ENCODE measurements around the gene SRMS. TPM values are rescaled to one million over a fixed set of nuclear protein-coding genes. Genes with fewer than 3 reads are reported as not detected.

The SRMS gene
- polyA plus RNA-seq, 1 donor from 2014 or later = not detected

GRCh38 chr20:63570281-63571086 lies 22.9 kb upstream of the SRMS start:
- H3K9me2 ChIP-seq (ENCODE audit: insufficient read depth, low read length) = no peaks in the 10 kb centered on the region
- H3K79me2 ChIP-seq (replicated peaks; ENCODE audit: insufficient read depth, low read length) = no peaks in the 10 kb centered on the region
- H3K9ac ChIP-seq (ENCODE audit: low read length) = no peak overlapping the region
- no peaks in the 10 kb centered on the region for H3K36me3 ChIP-seq (ENCODE audit: insufficient read depth, low read length)
- no peak overlapping the region for H3K4me2 ChIP-seq (ENCODE audit: low read length)
- H3K9me3 ChIP-seq (ENCODE audit: low read length) = no peaks in the 10 kb centered on the region
- H3K27me3 ChIP-seq (ENCODE audit: insufficient read depth, low read depth, low read length) = no peaks in the 10 kb centered on the region
- TF ChIP-seq SMC3 (conservative IDR thresholded peaks at IDR 0.05; ENCODE audit: poor library complexity) (no peak), EZH2 (IDR thresholded peaks at IDR 0.05; ENCODE audit: borderline replicate concordance, insufficient read depth, low read length, poor library complexity, severe bottlenecking) (no peak), EP300 (conservative IDR thresholded peaks at IDR 0.05; ENCODE audit: poor library complexity, severe bottlenecking) (no peak), CTCF (IDR thresholded peaks at IDR 0.05; ENCODE audit: poor library complexity, severe bottlenecking) (no peak)
- no peak overlapping the region for H3K4me3 ChIP-seq (ENCODE audit: low read length)
- H4K20me1 ChIP-seq (ENCODE audit: insufficient read depth) = no peaks in the 10 kb centered on the region
- H3K27ac ChIP-seq (ENCODE audit: low read length) = no peak overlapping the region
- no peak overlapping the region for H2AFZ ChIP-seq (ENCODE audit: low read depth, low read length)
- no peaks in the 10 kb centered on the region for H3F3A ChIP-seq (ENCODE audit: insufficient read depth, low read length, poor library complexity, severe bottlenecking)

GRCh38 chr20:63568986-63569949 lies 21.7 kb upstream of the SRMS start:
- Histone ChIP-seq H3K9me3 (ENCODE audit: low read length) (no peaks in the 10 kb centered on the region), H2AFZ (ENCODE audit: low read depth, low read length) (no peak overlapping the region), H3F3A (ENCODE audit: insufficient read depth, low read length, poor library complexity, severe bottlenecking) (no peaks in the 10 kb centered on the region), H3K27me3 (ENCODE audit: insufficient read depth, low read depth, low read length) (no peaks in the 10 kb centered on the region), H3K9ac (ENCODE audit: low read length) (no peak overlapping the region), H3K9me2 (ENCODE audit: insufficient read depth, low read length) (no peaks in the 10 kb centered on the region), H3K4me2 (ENCODE audit: low read length) (no peak overlapping the region), H3K27ac (ENCODE audit: low read length) (no peak overlapping the region), H3K79me2 (replicated peaks; ENCODE audit: insufficient read depth, low read length) (no peaks in the 10 kb centered on the region), H3K4me3 (ENCODE audit: low read length) (no peak overlapping the region), H3K36me3 (ENCODE audit: insufficient read depth, low read length) (no peaks in the 10 kb centered on the region), H4K20me1 (ENCODE audit: insufficient read depth) (no peaks in the 10 kb centered on the region)
- TF ChIP-seq MXI1 (conservative IDR thresholded peaks at IDR 0.05; ENCODE audit: poor library complexity, severe bottlenecking) (no peak), CTCF (IDR thresholded peaks at IDR 0.05; ENCODE audit: poor library complexity, severe bottlenecking) (no peak)

All from neural cell (in vitro differentiated cells).